Measurements from ENCODE around the gene CDC42BPB.

Gene CDC42BPB

DNA sequence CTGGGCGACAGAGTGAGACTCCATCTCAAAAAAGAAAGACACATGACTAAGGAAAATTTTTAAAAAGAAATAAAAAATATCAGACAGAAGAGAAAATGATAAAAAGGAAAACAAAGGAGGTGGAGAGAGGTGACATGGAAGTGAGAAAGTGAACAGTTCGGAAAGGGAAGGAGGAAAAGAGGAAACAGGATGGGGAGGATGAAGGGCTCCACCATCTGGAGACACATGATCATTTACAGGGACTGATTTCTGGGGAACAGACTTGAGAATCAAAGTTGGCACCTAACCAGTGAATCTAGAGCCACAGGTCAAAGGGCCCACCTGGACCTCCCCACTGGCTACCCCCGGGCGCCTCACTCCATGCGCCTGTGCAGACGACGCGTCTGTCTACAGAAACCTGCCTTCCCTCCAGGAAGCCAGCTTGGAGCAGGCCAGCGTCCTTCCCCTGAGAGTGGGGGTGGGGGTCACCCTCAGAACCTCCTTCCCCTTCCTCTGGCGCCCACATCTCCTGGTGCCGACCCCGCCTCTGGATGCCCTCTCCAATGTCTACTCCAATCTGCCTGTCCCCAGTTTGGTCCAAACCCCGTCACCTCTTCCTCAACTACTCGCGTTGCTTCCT is 74.4 kb downstream of the CDC42BPB start:
- TF ChIP-seq, protein P1, sequence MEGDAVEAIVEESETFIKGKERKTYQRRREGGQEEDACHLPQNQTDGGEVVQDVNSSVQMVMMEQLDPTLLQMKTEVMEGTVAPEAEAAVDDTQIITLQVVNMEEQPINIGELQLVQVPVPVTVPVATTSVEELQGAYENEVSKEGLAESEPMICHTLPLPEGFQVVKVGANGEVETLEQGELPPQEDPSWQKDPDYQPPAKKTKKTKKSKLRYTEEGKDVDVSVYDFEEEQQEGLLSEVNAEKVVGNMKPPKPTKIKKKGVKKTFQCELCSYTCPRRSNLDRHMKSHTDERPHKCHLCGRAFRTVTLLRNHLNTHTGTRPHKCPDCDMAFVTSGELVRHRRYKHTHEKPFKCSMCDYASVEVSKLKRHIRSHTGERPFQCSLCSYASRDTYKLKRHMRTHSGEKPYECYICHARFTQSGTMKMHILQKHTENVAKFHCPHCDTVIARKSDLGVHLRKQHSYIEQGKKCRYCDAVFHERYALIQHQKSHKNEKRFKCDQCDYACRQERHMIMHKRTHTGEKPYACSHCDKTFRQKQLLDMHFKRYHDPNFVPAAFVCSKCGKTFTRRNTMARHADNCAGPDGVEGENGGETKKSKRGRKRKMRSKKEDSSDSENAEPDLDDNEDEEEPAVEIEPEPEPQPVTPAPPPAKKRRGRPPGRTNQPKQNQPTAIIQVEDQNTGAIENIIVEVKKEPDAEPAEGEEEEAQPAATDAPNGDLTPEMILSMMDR (IDR thresholded peaks at IDR 0.05; ENCODE audit: low read length, missing control alignments), result no peak
- DNase-seq (ENCODE audit: low read depth), result no peak

DNA sequence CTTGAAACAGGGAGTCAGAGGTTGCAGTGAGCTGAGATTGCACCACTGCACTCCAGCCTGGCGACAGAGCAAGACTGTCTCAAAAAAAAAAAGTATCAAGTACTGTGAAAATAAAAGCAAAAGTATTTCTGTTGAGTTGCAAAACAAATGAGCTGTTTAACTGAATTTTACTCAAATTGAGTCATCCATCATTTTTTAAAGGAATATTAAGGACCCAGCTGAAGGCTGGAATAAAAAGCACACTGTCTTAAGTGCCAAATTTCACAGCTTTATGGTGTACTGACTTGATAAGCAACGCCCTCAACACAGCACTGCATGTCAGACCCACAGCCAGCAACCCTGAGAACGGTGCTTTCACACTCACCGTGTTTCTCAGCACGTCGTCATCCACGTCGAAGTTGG is 76.9 kb downstream of the CDC42BPB start:
- TF ChIP-seq, protein P1 (IDR thresholded peaks at IDR 0.05; ENCODE audit: low read length, missing control alignments), result no peak
- DNase-seq (ENCODE audit: low read depth), result peak; percentile 46
- no peak overlapping the region for H3K4me3 ChIP-seq (replicated peaks; ENCODE audit: low read depth, low read length)

More for the DNA sequence above, 74.4 kb downstream of the CDC42BPB start:
- no peak overlapping the region for H3K4me3 ChIP-seq (replicated peaks; ENCODE audit: low read depth, low read length)

DNA sequence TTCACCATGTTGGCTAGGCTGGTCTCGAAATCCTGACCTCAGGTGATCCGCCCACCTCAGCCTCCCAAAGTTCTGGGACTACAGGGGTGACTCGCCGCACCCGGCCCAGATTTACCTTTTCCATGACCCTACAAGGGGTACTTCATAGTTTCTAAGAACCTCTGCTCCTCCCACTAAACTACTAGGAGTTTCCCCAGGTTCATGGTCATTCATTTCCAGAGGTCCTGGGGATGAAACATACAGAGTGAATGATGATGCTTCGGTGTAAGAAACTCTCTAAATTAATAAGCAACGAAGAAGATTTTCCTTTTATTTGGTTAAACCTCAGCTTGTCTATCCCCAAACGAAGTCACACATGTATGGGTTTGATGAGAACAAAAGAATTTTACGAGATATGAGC is 77.9 kb downstream of the CDC42BPB start:
- TF ChIP-seq, protein P1 (IDR thresholded peaks at IDR 0.05; ENCODE audit: low read length, missing control alignments), result no peak
- DNase-seq (ENCODE audit: low read depth), result no peak
- H3K4me3 ChIP-seq (replicated peaks; ENCODE audit: low read depth, low read length), result no peak overlapping the region

DNA sequence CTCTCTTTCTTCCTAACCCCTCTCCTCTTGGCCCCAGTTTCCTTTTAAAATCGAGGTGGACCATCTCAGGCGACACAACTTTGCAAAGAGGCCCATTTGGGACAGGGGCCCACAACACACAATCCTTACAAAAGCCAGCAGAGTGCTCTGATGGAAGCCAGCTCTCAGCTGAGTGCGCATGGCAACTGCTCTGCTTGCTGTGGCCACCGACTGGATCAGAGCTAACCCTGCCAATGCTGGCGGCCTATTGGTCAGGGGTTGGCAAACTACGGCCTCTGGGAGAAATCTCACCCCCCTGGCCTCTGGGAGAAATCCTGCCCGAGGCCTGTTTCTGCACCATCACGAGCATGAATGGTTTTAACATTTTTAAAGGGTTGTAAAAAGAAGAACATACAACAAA is 79.9 kb downstream of the CDC42BPB start:
- TF ChIP-seq, protein P1 (IDR thresholded peaks at IDR 0.05; ENCODE audit: low read length, missing control alignments), result no peak
- no peak overlapping the region for H3K4me3 ChIP-seq (replicated peaks; ENCODE audit: low read depth, low read length)
- no peak for DNase-seq (ENCODE audit: low read depth)

DNA sequence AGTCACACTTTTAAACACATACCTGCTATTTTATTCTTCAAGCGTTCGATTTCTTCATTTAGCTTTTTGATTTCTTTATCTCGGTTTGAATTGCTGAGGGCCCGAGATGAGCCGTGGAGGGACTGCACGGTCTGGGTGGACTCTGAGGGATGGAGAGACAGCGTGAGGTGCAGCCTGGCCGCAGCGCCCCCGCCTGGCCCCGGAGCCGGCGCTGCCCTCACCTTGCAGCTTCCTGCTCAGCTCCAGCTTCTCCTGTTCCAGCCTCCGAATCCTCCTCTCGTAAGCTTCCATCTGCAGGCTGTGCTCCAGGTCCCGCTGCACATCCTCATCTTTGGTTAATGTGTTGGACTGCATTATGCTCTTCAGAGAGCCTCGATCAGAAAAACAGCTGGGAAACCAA is 81.7 kb downstream of the CDC42BPB start:
- no peak for DNase-seq (ENCODE audit: low read depth)
- TF ChIP-seq, protein P1 (IDR thresholded peaks at IDR 0.05; ENCODE audit: low read length, missing control alignments), result no peak
- H3K4me3 ChIP-seq (replicated peaks; ENCODE audit: low read depth, low read length), result no peak overlapping the region

DNA sequence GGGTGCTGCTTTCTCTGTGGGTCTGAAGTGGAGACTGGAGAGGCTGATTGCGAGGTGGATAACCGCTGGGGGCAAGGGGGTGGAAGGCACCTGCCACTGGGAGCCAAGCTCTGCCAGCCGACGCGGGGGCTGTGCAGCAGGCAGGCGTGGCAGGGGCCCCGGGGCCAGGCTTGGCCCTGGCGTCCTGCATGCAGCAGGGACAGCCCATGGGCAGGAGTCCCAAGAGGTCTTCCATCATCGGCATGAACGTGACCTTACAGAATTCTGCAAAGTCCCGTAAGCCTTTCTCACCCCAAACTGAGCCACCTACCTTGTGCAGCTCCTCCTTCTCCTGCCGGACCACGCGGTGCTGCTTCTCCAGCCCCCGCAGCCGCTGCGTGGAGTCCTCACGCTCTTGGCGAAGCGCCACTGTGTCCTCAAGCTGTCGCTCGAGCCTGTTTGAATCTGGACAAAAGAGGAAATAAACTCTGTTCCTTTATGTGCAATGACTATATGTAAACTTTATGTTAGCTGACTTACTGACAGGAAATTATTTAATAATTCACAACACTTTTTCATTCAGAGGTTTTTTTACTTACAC is 83.6 kb downstream of the CDC42BPB start:
- TF ChIP-seq, protein P1 (IDR thresholded peaks at IDR 0.05; ENCODE audit: low read length, missing control alignments), result no peak
- no peak for DNase-seq (ENCODE audit: low read depth)
- H3K4me3 ChIP-seq (replicated peaks; ENCODE audit: low read depth, low read length), result no peak overlapping the region

Data from fibroblast of pulmonary artery (primary cell).